GM13977 (cell line): ENCODE measurements around the gene HNRNPU.

Experiments used
- DNase-seq: peaks from one replicate; pipeline ENCODE4 v3.0.0; 2012; ENCODE audit warnings: low spot score
- CTCF ChIP-seq: IDR thresholded peaks from 2 replicates; pipeline ENCODE4 v1.5.1; 2012; ENCODE audit warnings: mild to moderate bottlenecking, control low read depth; ENCODE audit not compliant: insufficient read depth; ENCODE audit errors: extremely low read depth, missing control alignments
- in situ Hi-C: fragments of 300-500 bp; cut with MboI; formaldehyde crosslinking; loops from one replicate; pipeline ENCODE4 v1.12.0; 2022; ENCODE audit warnings: low sequenced_read_pairs, low pct_unique_long_range_greater_than_20kb, mixed read lengths, inconsistent platforms; ENCODE audit not compliant: unreplicated experiment

HNRNPU gene

DNA sequence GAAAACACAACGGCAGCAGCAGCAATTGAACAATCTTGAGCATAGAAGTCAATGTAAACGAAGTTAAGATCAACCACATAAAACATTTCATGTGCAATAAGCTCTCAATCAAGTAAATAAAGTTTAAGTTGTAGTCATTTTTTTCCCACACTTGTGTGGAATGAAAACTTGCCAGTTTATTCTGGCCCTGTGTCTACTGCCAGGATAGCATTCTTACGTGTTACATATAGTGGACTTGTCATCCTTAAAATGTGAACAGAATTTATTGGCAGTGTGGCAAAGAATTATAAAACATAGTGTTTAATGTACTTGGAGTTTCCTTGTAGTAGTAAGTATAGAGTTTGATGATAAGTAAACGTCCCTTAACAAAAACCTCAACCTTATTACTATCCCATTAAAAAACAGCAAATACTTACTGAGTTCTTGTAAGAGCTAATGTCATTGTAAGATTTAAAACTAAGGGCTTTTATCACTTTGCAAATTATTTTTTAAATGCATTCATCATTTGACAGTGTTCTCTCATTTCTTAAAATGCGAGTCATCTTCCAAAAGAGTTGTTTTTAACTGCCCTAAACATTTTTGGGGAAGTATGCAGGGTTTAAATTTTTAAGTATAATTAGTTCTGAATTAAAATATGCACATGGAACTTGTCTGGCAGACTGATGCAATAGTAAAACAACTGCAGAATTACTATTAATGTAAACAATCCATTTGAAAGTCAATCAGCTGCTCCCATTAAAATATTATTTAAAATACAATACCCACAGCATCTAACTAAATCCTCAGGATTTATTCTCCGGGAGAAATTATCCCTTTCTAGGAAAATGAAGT, 21.0 kb downstream of the HNRNPU start:
- no peak for DNase-seq
- in situ Hi-C loops: no loop called here
- no peak for TF ChIP-seq CTCF

GRCh38 chr1:244841273-244841927, 22.9 kb downstream of the HNRNPU start:
- DNase-seq: no peak
- no peak for TF ChIP-seq CTCF
- in situ Hi-C loops: no loop called here

DNA sequence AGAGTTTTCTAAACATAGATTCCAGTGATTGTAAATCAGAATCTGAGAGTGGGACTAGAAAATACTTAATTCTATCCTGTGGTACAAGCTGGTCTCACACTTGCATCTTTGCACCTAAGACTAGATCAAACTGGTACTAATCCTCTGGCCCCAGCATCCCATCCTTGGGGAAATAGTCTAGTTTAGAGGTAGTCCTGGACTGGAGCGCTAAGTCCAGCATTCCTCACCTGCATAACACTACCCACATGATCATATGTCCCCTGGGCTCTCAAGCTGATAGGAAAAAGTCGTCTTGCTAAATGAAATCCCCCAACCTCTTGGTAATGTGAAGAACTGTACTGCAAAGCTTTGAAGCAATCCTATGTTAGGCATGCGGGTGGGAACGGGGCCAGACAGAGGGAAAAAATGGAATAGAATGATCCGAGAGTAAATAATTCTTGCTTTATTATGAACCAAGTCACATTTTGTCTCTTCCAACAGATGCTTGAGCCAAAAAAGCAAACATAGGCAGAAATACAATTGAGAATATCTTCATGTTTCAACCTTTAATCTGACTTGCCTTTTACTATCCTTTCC, 24.0 kb downstream of the HNRNPU start:
- in situ Hi-C loops: no loop called here
- no peak for TF ChIP-seq CTCF
- DNase-seq: no peak

GRCh38 chr1:244839656-244840055, 24.7 kb downstream of the HNRNPU start:
- in situ Hi-C loops: no loop called here
- no peak for TF ChIP-seq CTCF
- DNase-seq: no peak

DNA sequence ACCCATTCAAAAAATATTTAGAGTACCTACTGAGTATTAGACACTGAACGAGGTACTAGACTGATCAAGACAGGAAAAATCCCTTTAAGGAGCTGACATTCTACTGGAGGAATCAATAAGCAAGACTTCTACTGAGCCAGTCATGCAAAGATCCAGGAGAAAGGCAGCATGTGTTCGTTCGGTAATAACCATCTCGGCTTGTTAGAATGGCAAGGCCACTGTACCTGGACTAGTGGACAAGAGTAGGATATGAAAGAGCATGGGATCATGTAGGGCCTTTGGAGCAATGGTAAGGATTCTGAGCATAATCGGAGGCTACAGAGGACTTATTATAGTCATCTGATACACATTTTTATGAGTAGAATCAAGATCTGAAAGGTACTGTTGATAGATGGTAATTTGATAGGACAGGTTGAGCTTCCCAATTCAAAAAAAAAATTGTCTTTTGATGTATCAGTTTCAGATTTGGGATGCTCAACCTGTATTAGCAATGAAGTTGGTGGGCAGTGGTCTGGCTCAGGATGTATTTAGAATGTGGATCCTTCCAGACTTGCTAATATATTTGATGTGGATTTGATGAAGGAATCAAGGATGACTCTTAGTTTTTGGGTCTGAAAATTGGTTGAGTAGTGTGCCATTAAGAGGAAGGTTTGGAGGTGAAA, 26.6 kb downstream of the HNRNPU start:
- in situ Hi-C loops: no loop called here
- no peak for TF ChIP-seq CTCF
- DNase-seq: no peak

GRCh38 chr1:244836584-244836983, 27.8 kb downstream of the HNRNPU start:
- no peak for DNase-seq
- in situ Hi-C loops: no loop called here
- no peak for TF ChIP-seq CTCF
